NCI-H146 treated with DMSO at 0.1 percent for 48 hours (cell line): ENCODE measurements around the gene HOXC6.
"Not testable (repeated sequence)": the region's sequence is repeated elsewhere in the genome, so short reads cannot be mapped to it uniquely, and the experiment has no call there.

Source experiments
- DNase-seq: peaks from one replicate; lab custom pipeline; 2025; ENCODE audit not compliant: unreplicated experiment; lab: John Stamatoyannopoulos, UW

The HOXC6 gene

DNA sequence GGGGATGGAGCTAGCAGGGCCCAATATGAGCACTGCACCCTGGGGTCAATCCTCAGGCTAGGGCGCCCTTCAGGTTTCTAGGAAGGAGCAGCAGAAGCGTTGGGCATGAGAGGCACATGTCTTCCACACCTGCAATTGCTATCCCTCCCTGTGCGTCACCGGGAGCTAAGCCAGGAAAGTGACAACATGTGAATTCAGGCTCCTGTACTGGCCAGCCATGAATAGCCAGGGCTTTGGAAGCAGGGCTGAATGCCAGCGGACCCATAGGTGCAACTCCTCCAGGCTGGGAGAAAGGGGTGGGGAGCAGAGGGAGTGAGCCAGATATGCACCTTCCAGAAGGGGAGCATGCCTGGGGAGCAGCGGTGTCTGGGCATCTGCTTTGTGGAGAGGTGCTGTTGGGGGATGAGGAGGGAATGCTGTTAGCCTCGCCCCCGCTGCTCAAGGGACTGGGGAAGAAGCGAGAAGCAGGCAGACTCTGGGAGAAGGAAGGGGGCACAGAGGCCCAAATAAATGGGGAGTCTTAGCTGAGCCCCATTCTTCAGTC lies 10.7 kb downstream of the HOXC6 start:
- no peak for DNase-seq

GRCh38 chr12:54039417-54040147 lies 11.3 kb downstream of the HOXC6 start:
- no peak for DNase-seq

GRCh38 chr12:54040148-54040494 lies 11.9 kb downstream of the HOXC6 start:
- no peak for DNase-seq

DNA sequence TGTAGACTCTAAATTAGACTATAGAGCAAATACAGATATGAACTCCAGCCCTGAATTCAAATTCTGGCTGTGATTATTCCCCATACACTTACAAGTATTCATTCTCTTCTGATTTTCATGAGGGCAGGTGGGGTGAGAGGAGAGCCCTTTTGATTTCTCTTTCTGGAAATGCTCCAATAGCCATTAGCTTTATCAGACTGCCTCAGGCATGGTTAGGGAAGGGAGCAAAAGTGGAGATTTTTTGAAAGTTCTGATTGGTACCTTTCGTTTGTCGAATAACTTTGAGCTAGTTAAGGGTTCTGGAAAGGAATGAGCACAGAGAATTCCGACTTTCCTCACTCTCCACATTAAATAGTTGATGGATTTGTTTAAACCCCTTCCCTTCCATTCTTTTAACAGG lies 12.4 kb downstream of the HOXC6 start:
- DNase-seq, result no peak

DNA sequence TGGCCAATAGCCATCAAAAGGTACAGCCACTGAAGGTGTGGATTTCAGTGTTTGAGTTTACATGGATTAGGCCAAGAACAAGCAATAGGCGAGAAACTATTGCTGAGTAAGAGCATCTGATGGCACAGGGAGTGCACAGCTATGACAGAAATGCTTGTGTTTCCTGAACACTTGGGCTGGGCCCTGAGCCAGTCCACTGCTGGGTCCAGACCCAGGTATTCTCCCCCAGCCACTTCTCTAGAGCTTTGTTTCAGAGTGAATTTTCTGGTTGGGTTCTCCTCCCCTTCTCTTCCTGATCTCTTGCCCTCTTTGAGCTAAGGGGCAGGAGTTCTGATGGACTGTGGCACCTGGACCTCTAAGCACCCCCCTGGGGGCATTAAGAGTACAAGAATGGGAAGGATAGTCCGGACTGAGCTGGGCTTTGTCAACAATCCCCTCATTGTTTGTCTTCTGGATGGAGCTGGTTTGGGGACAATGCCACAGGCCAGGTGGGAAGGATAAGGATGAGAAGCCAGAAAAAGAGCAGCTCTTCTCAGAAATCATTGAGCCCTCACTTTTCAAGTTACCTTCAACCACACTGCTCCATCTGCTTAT lies 13.0 kb downstream of the HOXC6 start:
- DNase-seq, result no peak

- DNase-seq, result not testable (repeated sequence)
Observed at GRCh38 chr12:54042033-54042432, 13.8 kb downstream of the HOXC6 start.

DNA sequence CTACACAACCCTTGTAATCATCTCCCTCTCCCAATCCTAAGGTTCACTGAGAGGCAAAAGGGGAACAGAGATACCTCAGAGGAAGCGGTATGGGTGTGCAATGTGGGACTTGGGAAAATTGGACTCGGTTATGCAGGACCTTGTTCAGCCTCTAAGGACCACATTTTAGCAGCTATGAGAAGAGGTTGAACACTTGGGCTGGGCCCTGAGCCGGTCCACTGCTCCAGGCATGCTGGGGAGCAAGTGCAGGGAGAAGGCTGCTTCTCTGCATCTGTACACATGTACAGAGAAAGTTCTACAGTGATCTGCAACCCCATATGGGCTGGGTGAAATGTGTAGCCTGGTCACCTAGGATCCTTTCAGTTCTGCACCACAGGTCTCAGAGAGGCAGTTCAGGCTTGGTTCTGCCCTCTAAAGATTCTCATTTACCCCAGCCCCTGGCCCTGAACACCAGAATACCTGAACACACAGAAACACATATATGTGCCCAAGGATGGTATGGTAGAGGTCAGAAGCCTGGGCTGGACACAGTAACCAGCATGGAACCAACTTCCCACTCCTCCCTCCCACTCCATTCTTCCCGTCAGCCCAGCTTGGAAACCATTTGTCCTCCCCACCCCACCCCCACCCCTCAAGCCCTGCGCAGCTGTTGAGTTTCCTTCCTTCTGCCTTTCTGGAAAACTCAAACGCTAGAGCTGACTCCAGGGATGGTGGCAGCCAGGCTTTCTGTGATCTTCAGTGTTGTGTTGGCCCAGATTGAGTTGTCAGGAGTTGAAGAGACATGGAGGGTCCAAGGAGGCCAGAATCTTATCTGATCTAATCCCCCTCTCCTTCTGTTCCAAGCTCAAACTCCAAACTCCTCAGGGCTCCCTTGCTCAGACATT lies 15.0 kb downstream of the HOXC6 start:
- no peak for DNase-seq

DNA sequence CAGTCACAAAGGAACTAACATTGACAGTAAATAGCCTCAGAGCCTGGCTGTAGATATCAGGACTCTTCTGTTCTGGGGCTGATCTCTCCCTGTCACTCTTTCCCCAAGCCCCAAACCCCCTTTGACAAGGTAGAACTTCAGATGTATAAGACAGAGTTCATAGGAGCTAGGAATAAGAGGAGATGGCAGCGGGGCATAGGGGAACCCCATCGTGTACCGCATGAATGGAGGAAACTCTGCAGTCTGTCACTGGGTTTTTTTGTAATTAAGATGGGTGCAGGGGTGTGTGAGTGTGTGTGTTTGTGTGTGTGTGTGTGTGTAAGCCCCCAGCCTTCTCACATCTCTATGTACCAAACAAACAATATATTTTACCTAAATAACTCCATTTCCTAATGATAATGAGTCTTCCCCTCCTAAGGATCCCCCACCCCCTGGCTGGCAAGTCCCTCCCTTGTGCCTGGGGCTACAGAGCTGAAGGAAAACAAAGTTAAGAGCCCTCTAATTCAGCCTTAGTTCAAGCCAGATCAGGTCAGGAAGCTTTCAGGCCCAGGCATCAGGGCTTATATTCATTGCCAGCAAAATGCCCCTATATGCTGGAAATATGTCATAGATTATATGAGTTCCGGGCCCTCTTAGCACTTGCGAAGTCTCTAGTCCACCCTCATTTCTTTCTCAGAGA lies 16.3 kb downstream of the HOXC6 start:
- no peak for DNase-seq

DNA sequence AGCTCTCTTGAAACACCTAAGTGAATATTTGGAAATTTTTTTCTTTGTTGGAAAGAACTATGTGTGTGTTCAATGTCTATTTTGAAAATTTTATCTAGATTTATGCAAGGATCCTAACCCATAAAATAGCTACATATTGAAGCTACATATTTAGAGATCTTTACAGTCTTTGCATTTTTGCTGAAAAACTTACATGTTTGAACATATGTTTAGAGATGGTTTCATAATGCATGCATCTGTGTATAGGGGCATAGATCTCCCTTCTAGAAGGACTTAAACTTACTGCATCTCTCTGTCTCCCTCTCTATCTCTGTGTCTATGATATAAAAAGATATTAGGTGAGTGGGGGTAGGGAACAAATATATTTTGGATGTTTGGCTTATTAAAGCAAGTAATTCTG lies 17.2 kb downstream of the HOXC6 start:
- DNase-seq, result no peak

DNA sequence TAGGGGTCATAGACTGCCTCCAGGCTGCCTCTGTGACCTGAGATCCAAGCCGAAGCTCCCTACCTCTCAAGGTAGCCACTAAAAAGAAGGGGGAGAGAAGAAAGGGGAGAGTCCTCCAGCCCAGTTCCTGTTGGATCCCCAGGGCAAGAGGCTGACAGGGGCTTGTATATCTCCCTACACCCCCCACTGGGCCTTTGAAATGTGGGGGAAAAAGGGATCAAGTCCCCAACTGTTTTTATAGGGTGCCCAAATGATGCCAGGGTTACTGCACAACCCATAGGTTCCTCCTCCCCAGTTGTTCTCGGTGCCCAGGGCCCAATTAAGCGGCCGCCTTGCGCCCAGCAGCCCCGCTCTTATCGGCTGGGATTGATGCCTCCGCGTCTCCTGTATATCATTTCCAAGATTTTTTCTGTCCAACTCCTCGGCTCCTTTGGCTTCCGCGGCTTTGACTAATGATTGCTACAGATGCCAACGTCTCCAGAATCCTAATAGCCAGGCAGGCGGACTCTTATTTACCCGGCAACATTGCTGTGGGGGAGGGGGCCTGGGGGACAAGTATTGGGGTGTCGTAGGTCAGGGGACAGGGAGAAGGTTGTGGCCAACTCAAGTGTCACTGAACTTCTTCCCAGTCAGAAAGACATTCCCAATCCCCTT lies 17.8 kb downstream of the HOXC6 start:
- DNase-seq, result no peak

GRCh38 chr12:54046809-54047159 lies 18.5 kb downstream of the HOXC6 start:
- no peak for DNase-seq

- no peak for DNase-seq
Observed at GRCh38 chr12:54047160-54047963, 19.1 kb downstream of the HOXC6 start.

GRCh38 chr12:54047964-54048303 lies 19.7 kb downstream of the HOXC6 start:
- no peak for DNase-seq

DNA sequence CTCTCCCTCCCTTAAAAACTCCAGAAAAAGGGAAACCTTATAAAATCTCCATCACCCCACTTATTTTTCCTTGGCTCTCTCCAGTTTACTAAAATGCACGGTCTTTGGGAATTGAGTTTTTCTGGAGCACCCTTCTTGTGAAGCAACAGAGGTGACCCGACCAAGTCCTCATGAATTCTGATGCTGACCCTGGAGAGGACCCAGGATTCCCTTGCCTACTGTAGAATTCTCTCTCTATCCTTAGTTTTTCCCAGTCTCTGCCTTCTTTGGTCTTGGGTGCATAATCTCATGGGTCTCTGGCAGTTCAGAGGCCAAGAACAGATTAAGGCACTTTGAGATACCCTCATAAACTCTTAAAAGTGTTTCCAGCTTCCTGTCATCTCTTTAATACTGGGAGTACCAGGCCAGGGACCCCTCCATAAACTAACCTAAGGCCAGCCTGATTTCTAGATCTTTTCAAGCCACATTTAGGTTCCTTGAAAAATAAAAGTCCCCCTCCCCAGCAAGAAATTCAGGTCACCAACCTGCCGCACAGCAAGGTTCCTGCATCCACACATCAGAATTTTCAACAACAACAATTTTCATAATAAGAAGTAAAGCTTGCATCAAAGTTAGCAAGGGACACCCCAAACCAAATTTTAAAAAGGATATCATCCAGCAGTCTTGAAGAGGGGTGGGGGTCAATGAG lies 20.3 kb downstream of the HOXC6 start:
- DNase-seq, result no peak

DNA sequence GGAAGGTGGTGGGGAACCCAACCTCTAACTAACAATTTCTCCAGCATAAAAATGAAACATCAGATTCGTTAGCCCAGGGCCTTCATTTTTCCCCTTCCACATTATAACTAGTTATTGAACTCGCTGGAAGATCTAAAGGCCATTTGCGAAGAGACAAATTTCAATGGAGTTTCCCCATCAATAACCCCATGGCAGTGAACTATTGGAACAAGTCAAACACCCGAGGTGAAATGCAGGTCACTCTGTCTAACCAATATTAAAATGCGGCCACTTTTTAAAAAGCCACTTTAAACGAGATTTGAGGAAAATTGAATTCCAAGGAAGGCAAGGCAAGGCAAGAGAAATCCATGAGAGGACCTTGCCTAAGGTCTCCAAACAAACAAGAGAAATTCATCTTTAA lies 20.9 kb downstream of the HOXC6 start:
- DNase-seq, result no peak

- no peak for DNase-seq
Observed at GRCh38 chr12:54050482-54050810, 22.2 kb downstream of the HOXC6 start.

DNA sequence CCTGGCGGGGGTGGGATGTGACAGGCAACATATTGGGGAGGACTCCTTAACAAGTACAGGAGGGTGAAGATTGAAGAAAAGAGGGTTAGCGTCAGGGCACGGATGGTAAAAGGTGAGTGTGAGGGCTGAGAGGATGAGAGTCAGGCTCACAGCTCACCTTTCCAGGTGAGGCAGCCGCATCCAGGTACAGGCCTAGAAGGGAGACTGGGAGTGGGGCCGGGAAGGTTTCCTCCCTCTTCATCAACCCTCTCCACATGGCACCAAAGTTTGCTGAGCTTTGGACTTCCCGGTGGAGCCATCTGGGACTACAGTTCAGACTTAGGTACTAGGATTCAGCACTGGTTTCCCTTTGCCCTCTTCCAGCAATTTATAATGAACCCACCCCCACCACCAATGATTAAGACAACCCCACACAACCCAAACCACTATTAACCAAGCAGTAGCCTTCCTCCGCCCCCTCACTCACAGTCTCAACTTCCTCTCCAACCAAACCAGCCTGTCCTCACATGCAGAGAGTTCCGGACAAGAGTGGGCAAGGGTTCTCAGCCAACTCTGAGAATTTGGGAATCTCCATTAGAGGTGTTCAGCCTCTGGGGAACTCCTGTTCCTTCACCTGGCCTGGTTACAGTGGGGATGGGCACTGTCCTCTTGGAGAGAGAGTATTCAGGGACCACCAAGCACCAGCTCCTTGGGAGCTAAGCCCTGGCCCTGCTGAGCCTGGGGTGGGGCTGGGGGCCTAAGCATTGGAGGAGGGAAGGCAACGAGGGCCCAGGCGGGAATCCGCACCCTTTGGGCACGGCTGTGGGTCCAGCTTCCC lies 23.0 kb downstream of the HOXC6 start:
- DNase-seq, result no peak

- no peak for DNase-seq
Observed at GRCh38 chr12:54051874-54052437, 23.7 kb downstream of the HOXC6 start.
